ENCODE results near the gene HIBADH.
A peak's percentile ranks its signal among the peaks of the same experiment; 100 is the strongest.
"Not testable (repeated sequence)": the region's sequence is repeated elsewhere in the genome, so short reads cannot be mapped to it uniquely, and the experiment has no call there.

The HIBADH gene

DNA sequence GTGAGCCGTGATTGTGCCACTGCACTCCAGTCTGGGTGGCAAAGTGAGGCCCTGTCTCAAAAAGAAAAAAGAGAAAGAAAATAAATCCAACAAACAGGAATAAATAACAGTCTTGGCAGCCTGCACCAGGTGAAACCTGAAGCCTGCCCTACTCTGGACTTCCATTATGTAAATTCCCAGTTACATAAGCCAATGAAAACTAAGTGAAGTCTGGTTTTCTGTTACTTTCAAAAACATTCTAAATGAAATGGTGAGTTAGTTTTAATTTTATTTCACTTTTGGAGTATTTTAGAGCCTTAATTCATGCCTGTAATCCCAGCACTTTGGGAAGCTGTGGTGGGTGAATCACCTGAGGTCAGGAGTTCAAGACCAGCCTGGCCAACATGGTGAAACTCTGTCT lies 22.5 kb upstream of the HIBADH start:
- no peak overlapping the region for H3K4me3 ChIP-seq
- H3K27ac ChIP-seq: no peak overlapping the region

DNA sequence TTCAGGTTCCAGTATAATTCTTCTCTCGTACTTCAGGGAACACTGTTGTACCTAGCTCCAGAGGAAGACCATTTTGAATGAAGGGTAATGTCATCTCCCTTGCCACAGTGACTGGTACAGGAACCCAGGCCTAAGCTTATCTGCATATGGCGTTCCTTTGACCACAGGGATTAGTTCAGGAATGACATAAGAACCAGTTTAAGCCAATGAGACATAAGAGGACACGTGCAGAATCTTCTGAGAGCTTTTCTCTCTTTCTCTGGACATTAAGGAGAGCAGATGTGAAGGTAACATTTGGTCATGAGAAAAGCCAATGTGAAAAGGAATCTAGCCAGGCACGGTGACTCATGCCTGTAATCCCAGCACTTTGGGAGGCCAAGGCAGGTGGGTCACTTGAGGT lies 21.8 kb upstream of the HIBADH start:
- no peak overlapping the region for H3K27ac ChIP-seq
- no peak overlapping the region for H3K4me3 ChIP-seq

DNA sequence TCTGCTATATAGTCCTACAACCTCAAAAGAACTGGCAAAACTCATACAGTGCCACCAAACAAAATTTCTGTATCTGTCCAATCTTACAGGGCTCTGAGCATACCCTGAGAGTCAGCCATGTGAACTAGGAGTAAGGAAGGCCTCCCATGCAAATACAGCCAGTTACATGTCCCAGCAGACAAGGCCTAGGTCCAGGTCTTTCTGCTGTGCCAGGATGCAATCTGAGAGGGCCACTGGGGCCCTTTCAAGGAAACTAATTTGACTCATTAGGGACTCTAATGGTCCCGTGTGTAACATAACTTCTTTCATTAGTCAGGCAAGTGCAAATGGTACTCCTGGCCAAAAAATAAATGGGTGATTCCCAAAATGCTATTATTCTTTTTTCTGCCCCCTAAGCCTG lies 17.9 kb upstream of the HIBADH start:
- H3K4me3 ChIP-seq: no peak overlapping the region
- H3K27ac ChIP-seq: no peak overlapping the region

DNA sequence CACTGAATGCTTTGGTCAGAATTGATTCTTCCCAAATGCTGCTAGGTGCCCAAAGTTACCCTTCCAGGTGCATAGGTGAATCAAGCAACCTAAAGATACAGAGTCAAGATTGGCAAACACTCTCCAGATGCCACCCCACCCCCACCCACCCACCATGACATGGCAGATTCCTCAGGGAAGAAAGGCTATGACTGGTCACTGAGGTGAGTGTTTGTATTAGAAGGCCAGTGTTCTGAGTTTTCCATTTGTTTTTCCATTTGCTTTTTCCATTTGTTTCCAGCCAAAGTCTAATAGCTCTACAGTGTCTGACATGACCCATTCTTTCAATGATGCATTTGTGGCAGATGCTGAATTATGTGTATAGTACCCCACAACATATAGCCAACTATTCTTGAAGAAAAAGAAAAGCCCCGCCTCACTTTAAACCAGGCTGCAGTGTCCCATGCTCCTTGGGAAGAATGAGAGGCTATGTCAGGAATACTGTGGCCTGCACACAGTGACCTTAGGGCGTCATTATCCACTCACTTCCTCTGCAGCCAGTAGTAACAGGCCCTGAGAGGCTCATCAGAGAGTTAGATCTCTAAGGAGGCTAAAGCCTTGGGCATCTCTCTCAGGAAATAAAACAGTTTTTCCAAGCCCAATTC lies 16.1 kb upstream of the HIBADH start:
- no peak overlapping the region for H3K4me3 ChIP-seq
- peak overlapping the region in 19 of 21 experiments; percentile 16 to 79 (median 56) for H3K27ac ChIP-seq

DNA sequence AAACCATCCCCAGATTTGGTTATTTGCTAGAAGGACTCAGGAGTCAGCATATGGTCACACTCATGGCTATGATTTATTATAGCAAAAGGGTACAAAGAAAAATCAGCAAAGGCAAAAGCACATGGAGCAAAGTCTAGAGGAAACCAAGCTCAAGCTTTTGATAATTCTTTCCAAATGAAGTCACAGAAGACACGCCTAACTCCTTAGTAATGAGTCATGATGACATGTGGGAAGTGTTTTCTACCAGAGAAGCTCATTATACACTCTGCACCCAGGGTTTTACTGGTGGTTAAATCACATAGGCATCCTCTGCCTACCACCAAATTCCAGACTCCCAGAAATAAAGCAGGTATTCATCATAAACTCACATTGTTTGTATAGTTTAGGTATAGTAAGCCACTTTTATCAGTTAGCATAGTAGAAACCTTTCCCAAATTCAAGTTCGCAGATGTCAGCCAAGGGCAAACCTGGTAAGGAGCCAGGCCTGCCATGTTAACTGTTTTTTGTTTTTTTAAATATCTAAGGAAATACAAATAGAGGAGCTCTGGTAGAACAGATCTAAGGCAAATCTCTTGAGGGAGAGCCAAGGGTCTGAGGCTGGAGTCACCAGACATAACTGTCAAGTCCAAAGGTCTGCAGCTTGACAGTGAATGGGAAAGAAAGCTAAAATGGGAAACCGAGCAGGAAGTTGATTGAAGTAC lies 15.4 kb upstream of the HIBADH start:
- Histone ChIP-seq H3K4me3 (no peak overlapping the region), H3K27ac (peak overlapping the region in 20 of 21 experiments; percentile 16 to 79 (median 64))

DNA sequence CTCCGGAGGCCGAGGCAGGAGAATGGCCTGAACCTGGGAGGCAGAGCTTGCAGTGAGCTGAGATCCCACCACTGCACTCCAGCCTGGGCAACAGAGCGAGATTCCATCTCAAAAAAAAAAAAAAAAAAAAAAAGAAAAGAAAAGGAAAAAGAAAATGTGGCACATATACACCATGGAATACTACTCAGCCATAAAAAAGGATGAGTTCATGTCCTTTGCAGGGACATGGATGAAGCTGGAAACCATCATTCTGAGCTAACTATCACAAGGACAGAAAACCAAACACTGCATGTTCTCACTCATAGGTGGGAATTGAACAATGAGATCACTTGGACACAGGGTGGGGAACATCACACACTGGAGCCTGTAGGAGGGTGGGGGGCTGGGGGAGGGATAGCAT lies 11.4 kb upstream of the HIBADH start:
- H3K27ac ChIP-seq, H3K4me3 ChIP-seq: not testable (repeated sequence)

DNA sequence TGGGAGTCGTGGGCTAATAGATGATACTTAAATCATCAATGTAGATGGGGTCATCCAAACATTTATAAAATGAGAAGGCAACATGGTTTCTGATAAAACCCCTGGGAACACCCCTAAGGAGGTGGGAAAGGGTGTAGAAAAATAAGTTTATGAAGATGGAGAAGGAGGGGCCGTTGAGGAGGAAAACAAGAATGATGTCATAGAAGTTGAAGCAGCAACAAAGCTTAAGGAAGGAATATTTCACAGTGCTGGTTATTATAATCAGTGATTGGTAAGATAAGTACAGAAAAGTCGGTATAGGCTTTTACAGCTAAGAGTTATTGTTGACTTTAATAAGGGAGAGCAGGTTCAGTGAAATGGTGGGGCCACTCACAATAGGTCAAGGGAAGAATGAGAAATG lies 9.0 kb upstream of the HIBADH start:
- H3K27ac ChIP-seq: no peak overlapping the region
- no peak overlapping the region for H3K4me3 ChIP-seq

DNA sequence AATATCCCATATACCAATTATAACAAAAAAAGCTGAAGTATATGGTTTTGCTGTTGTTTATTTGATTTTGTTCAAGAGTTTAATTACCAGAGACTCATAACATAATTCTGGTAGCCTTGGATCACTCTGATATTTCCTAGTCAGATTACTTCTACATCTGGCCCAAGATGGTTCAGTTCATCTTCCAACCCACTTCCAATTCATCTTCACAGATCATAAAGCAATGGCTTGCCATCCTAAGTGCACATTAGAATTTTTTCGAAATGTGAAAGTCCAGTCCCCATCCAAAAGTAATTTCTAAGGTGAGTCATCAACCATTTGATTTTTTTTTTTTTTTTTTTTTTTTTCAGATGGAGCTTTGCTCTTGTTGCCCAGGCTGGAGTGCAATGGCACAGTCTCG lies 8.0 kb upstream of the HIBADH start:
- no peak overlapping the region for H3K4me3 ChIP-seq

DNA sequence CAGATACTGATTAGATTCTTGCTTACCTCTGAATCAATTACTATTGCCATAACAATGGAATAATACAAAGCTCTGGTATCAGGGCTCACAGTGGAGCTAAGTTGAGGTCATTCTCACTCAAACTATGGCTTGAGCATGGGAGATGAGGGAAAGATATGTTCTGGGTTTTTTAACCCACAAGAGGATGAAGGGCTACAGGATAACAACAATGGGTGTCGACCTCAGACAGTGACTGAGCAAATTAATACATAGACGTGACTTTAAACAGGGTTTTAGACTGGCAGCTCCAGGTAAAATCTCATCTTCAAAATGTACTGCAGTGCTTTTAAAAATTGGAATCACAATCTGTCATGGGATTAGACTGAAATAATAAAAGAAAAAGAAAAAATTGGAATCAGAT lies 7.5 kb upstream of the HIBADH start:
- Histone ChIP-seq H3K27ac (no peak overlapping the region), H3K4me3 (no peak overlapping the region)

More for the DNA sequence above, 8.0 kb upstream of the HIBADH start:
- no peak overlapping the region for H3K27ac ChIP-seq

DNA sequence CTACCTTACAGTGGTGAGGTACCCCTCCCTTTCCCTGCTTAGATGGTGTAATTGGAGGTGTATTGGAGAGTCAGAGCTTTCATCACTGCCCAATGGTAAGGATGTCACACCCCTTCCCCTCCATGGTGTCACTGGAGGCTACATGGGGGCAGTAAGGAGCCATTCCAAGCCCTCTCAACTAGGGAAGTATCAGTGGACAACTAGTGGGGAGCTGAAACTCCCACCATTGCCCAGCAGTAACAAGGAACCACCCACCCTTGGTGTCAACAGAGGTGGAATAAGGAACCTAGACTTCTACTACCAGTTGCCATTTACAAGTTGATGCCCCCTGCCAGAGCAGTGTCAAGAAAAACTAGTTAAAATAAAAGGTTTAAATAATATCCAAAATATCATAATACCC lies 2.8 kb upstream of the HIBADH start:
- H3K4me3 ChIP-seq: no peak overlapping the region
- H3K27ac ChIP-seq: no peak overlapping the region

DNA sequence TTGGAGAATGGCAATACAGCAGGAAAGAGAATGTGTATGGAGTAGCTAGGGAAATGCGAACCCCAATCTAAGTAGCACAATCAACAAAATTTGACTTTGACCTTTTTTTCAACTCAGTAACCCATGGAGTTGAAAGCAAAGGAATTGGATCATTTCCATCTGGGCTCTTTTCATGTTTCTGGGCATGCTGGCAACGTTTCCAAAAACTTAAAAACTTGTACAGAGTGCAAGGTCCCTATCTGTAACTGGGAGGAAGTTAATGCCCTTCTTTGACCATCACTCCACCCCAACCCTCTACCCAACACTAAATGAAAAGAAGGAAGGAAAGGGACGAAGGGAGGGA lies 1.3 kb upstream of the HIBADH start:
- H3K4me3 ChIP-seq: no peak overlapping the region
- H3K27ac ChIP-seq: peak overlapping the region in 9 of 21 experiments; percentile 21 to 90 (median 82)

DNA sequence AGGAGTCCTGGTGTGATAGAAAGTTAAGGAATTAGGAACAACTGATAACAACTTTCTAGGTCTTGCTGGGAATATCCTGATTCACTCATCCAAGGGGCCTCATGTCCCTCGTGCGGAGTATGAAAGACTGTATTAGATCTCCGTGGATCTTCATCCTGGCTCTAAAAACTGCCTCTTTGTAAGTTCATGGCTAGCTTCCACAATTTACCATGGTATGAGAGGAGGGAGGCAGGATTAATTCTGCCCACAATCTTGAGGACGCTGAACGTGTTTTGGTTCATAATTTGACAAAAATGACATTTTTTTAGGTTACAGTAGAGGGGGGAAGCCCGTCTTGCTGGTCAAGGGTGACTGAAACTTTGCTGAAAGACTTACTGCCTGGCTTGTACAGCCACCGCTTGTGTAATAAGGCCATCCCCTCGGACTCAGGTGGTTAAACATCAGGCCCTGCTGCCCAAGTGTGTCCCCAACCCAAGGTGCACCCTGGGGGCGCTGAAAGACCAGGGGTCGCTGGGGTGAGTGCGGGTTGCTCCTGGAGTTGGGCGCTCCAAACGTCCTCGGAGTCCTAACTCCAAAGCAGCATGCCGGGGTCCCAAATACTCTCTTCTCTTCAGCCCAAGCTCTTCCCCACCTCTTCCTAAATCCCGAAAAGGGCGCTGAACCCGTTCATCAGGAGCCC lies 733 bp downstream of the HIBADH start:
- H3K4me3 ChIP-seq: peak overlapping the region; percentile 45 to 87 (median 69)
- H3K27ac ChIP-seq: peak overlapping the region; percentile 48 to 96 (median 86)

DNA sequence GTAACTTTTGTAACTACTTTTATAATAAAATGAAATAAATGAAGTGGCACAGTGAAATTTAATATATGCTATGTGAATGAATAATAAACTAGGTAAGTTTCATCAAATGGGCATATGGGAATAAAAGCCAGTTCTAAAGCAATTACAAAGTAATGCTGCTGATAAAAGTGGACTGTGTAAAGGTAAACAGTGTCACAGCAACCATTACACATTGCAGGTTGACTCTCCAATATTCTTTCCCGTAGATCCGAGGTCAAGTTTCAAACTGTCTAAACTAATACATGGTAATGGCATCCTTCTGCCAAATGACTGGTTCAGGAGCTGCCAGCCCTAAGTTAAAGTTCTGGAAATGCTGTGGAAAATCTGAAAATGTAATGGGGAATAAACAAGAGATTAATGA lies 6.0 kb downstream of the HIBADH start:
- Histone ChIP-seq H3K4me3 (no peak overlapping the region), H3K27ac (no peak overlapping the region)

DNA sequence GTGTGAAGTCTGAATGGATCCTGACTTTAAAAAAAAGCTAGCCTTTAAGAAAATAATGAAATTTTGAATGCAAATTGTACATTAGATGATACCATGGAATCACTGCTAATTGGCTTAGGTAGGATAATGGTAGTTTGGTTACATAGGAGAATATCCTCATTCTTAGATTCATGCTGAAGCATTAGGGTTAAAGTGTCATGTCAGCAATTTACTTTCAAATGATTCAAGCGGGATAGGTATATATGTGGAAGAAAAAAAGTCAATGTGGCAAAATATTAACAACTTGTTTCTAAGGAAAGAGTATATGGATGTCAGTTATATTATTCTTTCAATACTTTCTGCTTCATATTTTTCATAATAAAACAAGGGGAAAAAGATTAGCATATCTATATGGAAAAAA lies 7.5 kb downstream of the HIBADH start:
- Histone ChIP-seq H3K27ac (no peak overlapping the region), H3K4me3 (no peak overlapping the region)

DNA sequence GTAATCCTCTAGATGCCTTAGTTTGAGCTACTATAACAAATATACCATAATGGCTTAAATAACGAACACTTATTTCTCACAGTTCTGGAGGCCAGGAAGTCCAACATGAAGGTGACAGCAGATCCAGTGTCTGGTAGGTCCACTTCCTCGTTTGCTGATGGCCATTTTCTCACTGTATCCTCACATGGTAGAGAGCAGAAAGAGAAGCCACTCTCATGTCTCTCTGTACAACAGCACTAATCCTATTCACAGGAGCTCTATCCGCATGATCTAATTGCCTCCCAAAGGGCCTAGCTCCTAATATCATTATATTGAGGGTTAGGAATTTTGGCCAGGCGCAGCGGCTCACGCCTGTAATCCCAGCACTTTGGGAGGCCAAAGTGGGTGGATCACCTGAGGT lies 10.2 kb downstream of the HIBADH start:
- no peak overlapping the region for H3K27ac ChIP-seq
- H3K4me3 ChIP-seq: no peak overlapping the region

DNA sequence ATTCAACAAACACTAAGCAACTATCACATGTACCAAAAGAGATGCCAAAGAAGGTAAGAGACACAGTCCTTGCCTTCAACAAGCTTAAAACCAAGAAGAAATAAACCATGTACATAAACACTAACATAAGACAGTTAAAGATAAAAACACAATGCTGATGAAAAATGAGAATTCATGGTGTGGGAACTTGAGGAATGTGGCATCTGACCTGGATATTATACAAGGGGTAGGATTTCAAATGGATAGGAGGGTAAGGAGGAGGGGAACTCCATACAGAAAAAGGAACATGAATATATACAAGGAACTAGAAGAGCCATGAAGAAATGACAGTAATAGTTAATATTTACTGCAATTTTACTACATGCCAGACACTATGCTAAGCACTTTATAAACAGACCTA lies 11.0 kb downstream of the HIBADH start:
- no peak overlapping the region for H3K4me3 ChIP-seq
- H3K27ac ChIP-seq: no peak overlapping the region

DNA sequence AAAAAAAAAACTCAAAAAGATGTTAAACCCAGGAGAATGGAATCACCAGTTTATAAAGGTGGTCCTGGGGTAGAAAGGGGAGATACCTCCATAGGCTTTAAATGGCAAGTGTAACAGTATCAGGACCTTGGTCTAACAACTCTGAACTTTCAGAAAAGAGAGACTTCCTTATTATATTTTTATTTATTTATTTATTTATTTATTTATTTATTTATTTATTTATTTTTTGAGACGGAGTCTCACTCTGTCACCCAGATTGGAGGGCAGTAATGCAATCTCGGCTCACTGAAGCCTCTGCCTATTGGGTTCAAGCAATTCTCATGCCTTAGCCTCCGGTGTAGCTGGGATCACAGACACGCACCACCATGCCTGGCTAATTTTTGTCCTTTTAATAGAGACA lies 12.4 kb downstream of the HIBADH start:
- H3K4me3 ChIP-seq: no peak overlapping the region
- H3K27ac ChIP-seq: no peak overlapping the region

DNA sequence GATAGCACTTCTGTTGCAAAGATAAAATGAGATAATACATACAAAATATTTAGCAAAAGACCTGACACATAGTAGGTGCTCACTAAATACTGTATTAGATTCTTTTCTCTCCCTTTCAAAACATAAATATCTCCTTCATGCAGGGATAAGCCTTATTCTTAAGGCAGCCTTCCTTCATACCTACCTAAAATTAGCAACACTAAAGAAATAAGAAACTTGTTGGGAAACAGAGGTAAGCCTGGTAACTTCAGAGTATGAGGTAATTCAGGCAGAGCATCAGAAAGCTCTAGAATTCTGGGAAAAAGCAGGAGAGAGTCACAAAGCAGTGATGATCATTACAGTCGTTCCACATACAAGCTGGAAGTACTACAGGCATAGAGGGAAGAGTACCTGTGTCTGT lies 15.2 kb downstream of the HIBADH start:
- no peak overlapping the region for H3K4me3 ChIP-seq
- no peak overlapping the region for H3K27ac ChIP-seq

DNA sequence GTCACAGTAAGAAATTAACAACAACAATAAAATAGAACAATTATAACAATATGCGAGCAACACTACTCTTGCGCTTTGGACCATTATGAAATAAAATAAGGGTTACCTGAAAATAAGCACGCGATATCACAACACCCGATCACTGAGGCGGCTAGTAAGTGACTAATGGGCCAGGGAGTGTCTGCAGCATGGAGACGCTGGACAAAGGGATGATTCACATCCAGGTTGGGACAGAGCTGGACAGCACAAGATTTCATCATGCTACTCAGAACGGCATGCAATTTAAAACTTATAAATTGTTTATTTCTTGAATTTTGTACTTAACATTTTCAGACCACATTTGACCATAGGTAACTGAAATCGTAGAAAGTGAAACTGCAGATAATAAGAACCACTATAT lies 15.6 kb downstream of the HIBADH start:
- H3K27ac ChIP-seq: no peak overlapping the region
- no peak overlapping the region for H3K4me3 ChIP-seq

DNA sequence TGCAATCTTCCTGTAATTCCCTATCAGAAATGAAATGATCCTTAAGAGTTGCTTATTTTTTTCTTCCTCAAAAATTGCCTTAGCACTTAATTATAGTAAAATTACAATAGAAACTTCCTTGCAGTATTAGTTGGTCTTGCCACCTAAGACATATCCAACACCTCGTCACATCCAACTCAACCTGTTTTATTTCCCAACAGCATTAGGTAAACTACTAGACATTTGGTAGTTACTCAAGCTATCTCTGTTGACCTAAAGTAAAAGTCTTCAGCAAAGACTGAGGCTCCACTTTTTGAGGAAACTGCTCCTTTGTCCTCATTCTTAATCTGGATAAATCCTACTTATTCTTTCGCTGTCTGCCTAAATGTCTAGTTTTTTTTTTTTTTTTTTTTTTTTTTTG lies 20.4 kb downstream of the HIBADH start:
- H3K27ac ChIP-seq: no peak overlapping the region
- no peak overlapping the region for H3K4me3 ChIP-seq

DNA sequence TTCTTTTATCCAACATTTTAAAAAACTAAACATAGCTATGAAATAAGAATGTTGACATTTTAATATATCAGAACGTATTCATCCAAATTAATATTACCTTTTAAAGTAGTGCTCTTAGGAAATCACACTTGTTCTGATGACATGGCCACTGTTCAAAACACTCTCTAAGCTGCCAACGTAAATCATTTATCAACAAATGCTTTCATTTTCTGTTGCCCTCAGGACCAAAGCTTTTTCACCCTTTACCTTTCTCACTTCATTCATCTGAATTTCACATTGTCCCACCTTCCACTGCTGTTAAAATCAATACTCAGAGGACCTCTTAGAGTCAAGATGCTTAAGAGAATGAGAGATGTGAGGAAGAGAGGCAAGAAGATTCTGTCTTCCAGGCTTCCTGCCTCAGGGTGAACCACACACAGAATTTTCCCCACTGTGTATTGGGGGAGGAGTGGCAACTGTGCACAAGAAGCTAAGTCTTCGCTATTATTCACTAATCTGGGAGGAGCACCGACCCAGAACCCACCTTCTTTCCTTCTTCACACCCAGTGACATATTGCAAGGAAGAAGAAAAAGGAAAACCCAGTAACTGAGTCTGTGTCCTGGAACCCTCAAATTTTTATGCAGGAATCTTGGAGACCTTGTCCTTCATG lies 21.0 kb downstream of the HIBADH start:
- peak overlapping the region in 2 of 21 experiments; percentile 17 to 62 for H3K27ac ChIP-seq

More for the DNA sequence above, 21.0 kb downstream of the HIBADH start:
- no peak overlapping the region for H3K4me3 ChIP-seq

Data from skin epidermis (tissue), 12 donors.